ENCODE measurements around the gene NKAIN2.

The NKAIN2 gene

DNA sequence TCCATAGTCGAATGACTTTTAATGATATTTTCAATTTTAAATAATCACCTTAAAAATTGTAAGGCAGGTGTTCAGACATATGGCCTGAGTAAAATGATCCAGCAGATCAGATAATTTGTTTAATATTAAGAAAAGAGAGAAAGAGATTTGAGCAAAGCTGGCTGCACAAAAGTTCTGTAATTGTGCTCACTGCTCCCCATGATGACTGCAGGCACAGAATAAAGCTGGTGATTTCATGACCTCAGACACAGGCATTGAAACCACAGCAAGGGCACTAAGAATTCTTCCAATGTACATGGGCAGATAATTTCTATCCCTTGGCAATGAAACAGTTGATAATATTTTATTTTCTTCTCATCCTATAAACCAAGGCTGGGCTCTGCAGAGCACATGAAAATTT, 553.1 kb downstream of the NKAIN2 start:
- Histone ChIP-seq H3K79me2 (ENCODE audit: insufficient read depth, low read length) (no peaks in the 10 kb centered on the region), H3K9me2 (replicated peaks; ENCODE audit: insufficient read depth, low read length) (no peaks in the 10 kb centered on the region), H3K27me3 (ENCODE audit: low read length) (no peaks in the 10 kb centered on the region), H3K36me3 (ENCODE audit: low read length) (no peaks in the 10 kb centered on the region), H3K27ac (ENCODE audit: low read depth, low read length) (no peak overlapping the region), H3K9me3 (ENCODE audit: insufficient read depth, low read length) (no peaks in the 10 kb centered on the region), H3F3A (ENCODE audit: insufficient read depth) (no peaks in the 10 kb centered on the region), H3K4me3 (ENCODE audit: insufficient read depth, low read length, poor library complexity, severe bottlenecking) (no peak overlapping the region), H4K20me1 (ENCODE audit: low read depth, low read length) (no peaks in the 10 kb centered on the region), H3K9ac (ENCODE audit: low read length) (no peak overlapping the region), H2AFZ (ENCODE audit: low read depth, low read length, severe bottlenecking) (no peak overlapping the region), H3K4me2 (ENCODE audit: low read depth, low read length, poor library complexity, severe bottlenecking) (no peak overlapping the region)
- TF ChIP-seq EZH2phosphoT487 (conservative IDR thresholded peaks at IDR 0.05; ENCODE audit: low read length): no peak
- TF ChIP-seq, protein P1, sequence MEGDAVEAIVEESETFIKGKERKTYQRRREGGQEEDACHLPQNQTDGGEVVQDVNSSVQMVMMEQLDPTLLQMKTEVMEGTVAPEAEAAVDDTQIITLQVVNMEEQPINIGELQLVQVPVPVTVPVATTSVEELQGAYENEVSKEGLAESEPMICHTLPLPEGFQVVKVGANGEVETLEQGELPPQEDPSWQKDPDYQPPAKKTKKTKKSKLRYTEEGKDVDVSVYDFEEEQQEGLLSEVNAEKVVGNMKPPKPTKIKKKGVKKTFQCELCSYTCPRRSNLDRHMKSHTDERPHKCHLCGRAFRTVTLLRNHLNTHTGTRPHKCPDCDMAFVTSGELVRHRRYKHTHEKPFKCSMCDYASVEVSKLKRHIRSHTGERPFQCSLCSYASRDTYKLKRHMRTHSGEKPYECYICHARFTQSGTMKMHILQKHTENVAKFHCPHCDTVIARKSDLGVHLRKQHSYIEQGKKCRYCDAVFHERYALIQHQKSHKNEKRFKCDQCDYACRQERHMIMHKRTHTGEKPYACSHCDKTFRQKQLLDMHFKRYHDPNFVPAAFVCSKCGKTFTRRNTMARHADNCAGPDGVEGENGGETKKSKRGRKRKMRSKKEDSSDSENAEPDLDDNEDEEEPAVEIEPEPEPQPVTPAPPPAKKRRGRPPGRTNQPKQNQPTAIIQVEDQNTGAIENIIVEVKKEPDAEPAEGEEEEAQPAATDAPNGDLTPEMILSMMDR (IDR thresholded peaks at IDR 0.05; ENCODE audit: insufficient read depth, low read length, poor library complexity, severe bottlenecking): no peak

DNA sequence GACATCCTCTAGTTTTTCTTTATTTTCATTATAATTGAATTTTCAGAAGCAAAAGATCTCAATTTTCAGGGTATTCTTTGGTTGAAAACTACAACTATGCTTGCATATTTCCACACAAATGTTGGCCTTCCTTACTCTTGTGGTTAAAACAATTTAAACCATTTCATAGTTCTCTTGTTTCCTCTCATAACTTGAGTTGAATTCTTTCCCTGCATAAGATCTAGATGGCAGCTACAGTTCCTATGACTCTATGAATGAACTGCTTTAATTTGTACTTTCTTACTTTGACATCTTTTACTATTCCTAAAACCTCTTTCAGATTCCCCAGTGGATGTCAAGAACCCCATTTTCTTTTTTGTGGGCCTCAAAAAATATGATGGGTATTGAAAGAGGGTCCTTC, 564.5 kb downstream of the NKAIN2 start:
- Histone ChIP-seq H3K9me3 (ENCODE audit: insufficient read depth, low read length) (no peaks in the 10 kb centered on the region), H2AFZ (ENCODE audit: low read depth, low read length, severe bottlenecking) (no peak overlapping the region), H3K9me2 (replicated peaks; ENCODE audit: insufficient read depth, low read length) (no peaks in the 10 kb centered on the region), H3K9ac (ENCODE audit: low read length) (no peak overlapping the region), H3K4me2 (ENCODE audit: low read depth, low read length, poor library complexity, severe bottlenecking) (no peak overlapping the region), H3K79me2 (ENCODE audit: insufficient read depth, low read length) (no peaks in the 10 kb centered on the region), H3K27ac (ENCODE audit: low read depth, low read length) (no peak overlapping the region), H3K4me3 (ENCODE audit: insufficient read depth, low read length, poor library complexity, severe bottlenecking) (no peak overlapping the region), H3K27me3 (ENCODE audit: low read length) (no peaks in the 10 kb centered on the region), H3F3A (ENCODE audit: insufficient read depth) (no peaks in the 10 kb centered on the region), H3K36me3 (ENCODE audit: low read length) (no peaks in the 10 kb centered on the region), H4K20me1 (ENCODE audit: low read depth, low read length) (no peaks in the 10 kb centered on the region)
- TF ChIP-seq, protein P1 (IDR thresholded peaks at IDR 0.05; ENCODE audit: insufficient read depth, low read length, poor library complexity, severe bottlenecking): no peak
- TF ChIP-seq EZH2phosphoT487 (conservative IDR thresholded peaks at IDR 0.05; ENCODE audit: low read length): no peak

DNA sequence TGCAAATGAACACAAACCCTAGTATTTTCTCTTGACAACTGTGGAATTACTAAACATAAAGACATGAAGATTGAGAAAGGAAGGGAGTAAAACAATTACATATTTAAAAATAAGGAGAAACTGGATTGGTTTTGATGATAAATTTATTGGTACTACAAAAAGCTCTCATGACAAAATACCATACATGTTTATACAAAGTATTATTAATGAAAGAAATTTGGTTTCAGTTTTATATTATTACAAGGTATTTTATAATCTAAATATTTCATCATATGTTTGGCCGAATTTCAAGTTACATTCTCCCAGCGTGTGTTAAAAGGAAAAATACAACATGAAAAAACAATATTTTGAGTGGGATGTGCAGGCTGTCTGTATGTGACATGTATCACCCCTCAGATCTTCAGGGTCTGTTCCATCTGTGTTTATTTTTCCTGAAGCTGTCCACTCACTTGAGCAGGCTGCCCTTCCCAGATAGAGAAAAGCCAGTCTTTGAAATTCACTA, 568.4 kb downstream of the NKAIN2 start:
- no peak overlapping the region for H3K27ac ChIP-seq (ENCODE audit: low read depth, low read length)
- H4K20me1 ChIP-seq (ENCODE audit: low read depth, low read length): no peaks in the 10 kb centered on the region
- H3K4me3 ChIP-seq (ENCODE audit: insufficient read depth, low read length, poor library complexity, severe bottlenecking): no peak overlapping the region
- no peaks in the 10 kb centered on the region for H3K9me2 ChIP-seq (replicated peaks; ENCODE audit: insufficient read depth, low read length)
- H3F3A ChIP-seq (ENCODE audit: insufficient read depth): no peaks in the 10 kb centered on the region
- H3K79me2 ChIP-seq (ENCODE audit: insufficient read depth, low read length): no peaks in the 10 kb centered on the region
- no peak overlapping the region for H3K4me2 ChIP-seq (ENCODE audit: low read depth, low read length, poor library complexity, severe bottlenecking)
- no peaks in the 10 kb centered on the region for H3K36me3 ChIP-seq (ENCODE audit: low read length)
- no peaks in the 10 kb centered on the region for H3K27me3 ChIP-seq (ENCODE audit: low read length)
- H3K9me3 ChIP-seq (ENCODE audit: insufficient read depth, low read length): no peaks in the 10 kb centered on the region
- no peak overlapping the region for H3K9ac ChIP-seq (ENCODE audit: low read length)
- no peak overlapping the region for H2AFZ ChIP-seq (ENCODE audit: low read depth, low read length, severe bottlenecking)
- no peak for TF ChIP-seq EZH2phosphoT487 (conservative IDR thresholded peaks at IDR 0.05; ENCODE audit: low read length)
- TF ChIP-seq, protein P1 (IDR thresholded peaks at IDR 0.05; ENCODE audit: insufficient read depth, low read length, poor library complexity, severe bottlenecking): no peak
